NCI-H524 treated with DMSO at 0.1 percent for 48 hours (cell line): ENCODE results near the gene PRKCB.
"Not testable (repeated sequence)": the region's sequence is repeated elsewhere in the genome, so short reads cannot be mapped to it uniquely, and the experiment has no call there.

Source experiments
- DNase-seq: peaks from one replicate; lab custom pipeline; 2025; lab: John Stamatoyannopoulos, UW

PRKCB gene

DNA sequence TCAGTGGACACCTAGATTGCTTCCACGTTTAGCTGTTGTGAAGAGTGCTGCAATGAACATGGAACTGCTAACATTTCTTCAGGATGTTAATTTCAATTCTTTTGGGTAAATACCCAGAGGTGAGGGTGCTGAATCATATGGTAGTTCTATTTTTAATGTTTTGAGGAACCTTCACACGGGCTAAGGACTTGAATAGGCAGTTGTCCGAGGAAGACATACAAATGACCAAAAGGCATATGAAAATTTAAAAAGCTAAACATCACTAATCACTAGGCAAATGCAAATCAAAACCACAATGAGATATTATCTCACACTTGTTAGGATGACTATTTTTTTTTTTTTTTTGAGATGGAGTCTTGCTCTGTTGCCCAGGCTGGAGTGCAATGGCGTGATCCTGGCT lies 173.3 kb downstream of the PRKCB start:
- DNase-seq: no peak

DNA sequence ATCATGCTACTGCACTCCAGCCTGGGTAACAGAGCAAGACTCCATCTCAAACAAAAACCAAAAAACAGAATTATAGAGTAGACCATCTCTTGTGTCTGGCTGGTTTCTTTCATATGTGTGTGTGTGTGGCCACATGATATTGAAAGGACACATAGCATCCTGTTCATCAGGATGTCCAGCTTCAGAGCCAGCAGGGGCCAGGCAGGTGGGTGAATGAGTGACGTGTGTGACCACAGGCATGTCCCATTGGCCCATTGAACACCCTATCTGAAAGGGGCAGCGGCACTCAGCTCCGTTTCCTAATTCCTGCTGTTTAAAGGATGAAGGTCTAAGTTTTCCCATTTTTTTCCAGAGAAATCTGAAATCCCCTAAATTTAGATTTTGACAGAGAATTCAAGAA lies 174.2 kb downstream of the PRKCB start:
- no peak for DNase-seq

- no peak for DNase-seq
Observed at GRCh38 chr16:24010440-24011089, 174.8 kb downstream of the PRKCB start.

DNA sequence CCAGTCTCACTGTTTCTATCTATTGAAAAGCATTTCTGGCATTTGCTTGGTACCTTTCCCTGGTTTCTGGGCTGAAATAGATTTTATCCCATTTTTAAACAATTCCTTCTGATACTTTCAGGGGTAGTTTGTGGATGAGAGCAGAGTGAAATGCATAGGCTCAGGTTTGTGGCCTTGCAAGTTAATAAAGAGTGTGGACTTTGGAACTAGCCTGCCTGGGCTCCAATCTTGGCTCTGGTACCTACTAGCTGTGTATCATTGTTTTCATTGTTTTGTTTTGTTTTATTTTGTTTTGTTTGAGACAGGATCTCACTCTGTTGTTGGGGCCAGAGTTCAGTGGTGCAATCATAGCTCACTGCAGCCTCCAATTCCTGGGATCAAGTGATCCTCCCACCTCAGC lies 175.5 kb downstream of the PRKCB start:
- DNase-seq: no peak

DNA sequence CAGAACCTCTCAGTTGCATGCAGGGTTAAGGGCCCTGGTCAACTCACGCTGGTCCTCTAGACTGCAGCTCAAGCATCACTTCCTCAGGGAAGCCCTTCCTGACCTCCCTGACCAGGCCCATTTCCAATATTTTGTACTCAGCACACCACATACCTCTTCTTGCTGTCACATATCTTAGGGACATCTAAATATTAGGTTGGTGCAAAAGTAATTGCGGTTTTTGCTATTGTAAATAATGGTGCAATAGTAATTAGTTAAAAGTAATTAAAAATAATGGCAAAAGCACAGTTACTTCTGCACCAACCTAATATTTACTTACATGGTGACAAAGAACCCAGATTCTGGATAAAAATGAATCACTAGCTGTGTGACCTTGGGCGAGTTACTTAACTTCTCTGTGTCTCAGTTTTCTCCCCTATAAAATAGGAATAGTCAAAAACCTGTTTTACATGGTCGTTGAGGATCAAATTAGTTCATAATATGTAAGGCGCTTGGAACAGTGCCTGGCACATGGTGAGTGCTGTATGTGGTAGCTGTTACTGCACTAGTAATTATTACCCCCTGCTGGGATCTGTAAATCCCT lies 177.4 kb downstream of the PRKCB start:
- no peak for DNase-seq

- DNase-seq: no peak
Observed at GRCh38 chr16:24013864-24014645, 178.3 kb downstream of the PRKCB start.

- DNase-seq: not testable (repeated sequence)
Observed at GRCh38 chr16:24014955-24015354, 179.2 kb downstream of the PRKCB start.

DNA sequence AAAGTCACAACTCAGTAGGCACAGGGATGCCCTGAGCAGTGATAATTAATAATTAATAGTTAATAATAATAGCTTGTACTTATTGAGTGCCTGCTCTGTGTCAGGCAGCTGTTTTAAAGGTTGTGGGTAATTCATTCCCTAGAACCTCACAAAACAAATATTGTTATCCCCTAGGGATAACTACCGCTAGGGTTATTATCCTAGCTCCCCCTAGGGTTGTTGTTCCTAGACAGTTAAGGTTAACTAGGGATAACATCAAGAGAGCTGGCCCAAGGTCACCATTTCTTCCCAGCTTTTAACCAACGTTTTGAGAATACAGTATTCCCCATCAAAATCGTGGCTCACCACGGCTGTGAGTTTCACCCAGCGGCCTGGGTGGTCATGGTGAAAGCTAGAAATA lies 180.1 kb downstream of the PRKCB start:
- no peak for DNase-seq

GRCh38 chr16:24018485-24018884 lies 182.7 kb downstream of the PRKCB start:
- no peak for DNase-seq

GRCh38 chr16:24022797-24023196 lies 187.0 kb downstream of the PRKCB start:
- no peak for DNase-seq

- no peak for DNase-seq
Observed at GRCh38 chr16:24023621-24024020, 187.8 kb downstream of the PRKCB start.

DNA sequence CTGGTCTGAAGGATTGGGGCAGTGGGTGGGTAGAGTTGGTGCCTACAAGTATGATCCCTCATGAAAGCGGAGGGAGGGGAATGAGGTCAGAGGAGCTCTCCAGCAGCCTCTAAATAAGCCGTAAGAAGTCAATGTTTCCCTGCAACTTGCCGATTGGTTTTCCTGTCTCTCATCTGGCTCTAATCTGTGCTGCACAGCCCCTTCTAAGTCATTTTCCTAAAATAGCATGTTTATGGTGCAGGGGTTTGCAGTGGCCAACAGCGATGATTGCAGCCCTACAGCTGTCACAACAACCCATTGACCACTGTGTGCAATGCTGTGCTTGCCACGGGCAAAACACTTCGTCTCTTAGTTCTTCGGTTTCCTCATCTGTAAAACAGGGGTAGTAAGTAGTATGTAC lies 189.2 kb downstream of the PRKCB start:
- no peak for DNase-seq

GRCh38 chr16:24027466-24027865 lies 191.7 kb downstream of the PRKCB start:
- DNase-seq: no peak

DNA sequence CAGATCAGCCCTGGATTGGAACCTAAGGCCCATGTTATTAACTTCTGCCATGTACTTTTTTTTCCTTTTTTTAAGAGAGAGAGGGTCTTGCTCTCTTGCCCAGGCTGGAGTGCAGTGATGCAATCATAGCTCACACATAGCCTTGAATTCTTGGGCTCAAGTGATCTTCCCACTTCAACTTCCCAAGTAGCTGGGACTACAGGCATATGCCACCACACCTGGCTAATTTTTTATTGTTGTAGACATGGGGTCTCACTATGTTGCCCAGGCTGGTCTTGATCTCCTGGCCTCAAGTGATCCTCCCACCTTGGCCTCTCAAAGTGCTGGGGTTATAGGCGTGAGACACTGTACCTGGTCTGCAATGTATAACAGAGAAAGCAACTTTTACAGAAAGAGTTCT lies 194.1 kb downstream of the PRKCB start:
- not testable (repeated sequence) for DNase-seq

DNA sequence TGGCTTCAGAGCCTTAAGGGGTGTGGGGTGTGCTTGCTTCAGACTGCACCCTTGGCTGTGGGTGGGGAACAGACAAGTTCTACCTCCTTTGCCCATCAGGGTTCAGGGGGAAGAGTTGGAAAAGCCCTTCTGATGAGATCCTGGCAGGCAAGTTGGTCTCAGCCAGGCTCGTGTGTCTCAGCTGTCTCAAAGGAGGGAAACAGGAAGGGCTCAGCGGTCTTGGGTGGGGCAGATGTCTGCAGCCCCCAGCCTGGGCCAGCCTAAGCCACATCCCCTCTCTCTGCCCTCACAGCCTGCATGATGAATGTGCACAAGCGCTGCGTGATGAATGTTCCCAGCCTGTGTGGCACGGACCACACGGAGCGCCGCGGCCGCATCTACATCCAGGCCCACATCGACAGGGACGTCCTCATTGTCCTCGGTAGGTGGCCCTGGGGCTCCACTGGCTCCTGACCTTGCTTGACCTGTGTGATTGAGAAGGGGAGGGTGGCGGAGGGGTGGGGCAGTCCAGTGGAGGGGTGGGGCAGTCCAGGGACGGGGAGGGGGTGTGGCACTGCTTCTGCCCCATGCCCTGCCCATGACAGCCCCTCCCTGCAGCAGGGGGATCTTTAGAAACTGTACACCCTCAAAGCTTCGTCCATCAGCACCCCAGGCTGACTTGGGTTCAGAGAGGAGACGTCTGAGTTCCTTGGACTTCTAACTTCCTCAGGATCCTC lies 199.5 kb downstream of the PRKCB start:
- no peak for DNase-seq

DNA sequence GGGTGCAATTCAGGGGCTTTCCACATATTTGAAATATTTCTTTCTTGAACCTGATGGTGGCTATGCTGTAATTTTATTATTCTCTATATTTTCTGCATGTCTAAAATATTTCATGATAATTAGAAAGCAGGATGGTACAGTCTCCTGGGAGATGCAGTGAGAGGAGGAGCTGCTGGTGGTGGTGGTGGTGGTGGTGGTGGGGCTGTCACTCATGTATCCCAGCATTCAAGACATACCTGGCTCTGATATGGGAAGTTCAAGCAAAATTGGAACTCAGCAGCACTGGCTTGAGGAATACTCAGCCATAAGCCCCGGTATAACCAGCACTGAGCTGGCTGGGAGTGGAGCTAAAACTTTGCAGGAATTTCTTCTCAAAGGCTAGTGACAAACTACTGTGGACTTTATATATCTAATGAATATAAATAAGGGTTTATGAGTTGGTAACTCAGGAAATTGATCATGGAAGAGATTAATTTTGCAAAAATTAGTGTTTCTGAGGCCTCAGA lies 200.3 kb downstream of the PRKCB start:
- DNase-seq: no peak

DNA sequence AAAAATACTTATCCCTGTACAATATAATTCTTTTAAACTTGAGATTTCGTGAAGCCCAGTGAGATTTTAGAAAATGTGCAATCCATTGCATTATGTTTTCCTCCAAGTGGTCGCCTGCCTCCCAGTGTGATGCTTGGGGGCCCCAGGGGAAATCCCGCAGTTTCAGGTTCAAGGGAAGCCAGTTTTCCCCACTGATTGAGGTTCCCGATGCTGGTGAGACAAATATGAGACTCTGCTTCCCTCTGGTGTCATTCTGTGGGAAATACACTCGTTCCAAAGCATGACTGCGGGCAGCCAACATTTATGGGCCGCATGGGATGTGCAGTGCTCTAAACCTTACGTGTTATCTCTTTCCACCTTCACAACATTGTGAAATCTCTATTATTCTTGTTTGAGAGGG lies 200.8 kb downstream of the PRKCB start:
- DNase-seq: no peak

DNA sequence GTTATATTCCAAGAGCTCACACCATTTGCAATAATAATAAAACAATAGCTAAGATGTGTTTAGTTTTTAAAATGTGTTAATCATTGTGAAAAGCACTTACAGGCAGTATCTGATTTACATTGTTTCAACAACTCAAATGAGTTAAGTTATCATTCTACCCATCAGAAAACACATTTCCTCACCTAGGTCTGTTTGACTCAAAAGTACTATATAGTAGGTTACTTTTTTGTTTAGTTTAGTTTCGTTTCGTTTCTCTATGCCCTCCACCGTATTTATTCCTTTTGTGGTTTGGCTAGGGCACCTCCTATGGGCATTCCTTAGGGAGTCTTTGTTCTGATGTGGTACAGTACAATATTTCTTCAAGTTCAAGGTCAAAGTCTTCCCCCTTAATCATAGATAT lies 201.6 kb downstream of the PRKCB start:
- no peak for DNase-seq

DNA sequence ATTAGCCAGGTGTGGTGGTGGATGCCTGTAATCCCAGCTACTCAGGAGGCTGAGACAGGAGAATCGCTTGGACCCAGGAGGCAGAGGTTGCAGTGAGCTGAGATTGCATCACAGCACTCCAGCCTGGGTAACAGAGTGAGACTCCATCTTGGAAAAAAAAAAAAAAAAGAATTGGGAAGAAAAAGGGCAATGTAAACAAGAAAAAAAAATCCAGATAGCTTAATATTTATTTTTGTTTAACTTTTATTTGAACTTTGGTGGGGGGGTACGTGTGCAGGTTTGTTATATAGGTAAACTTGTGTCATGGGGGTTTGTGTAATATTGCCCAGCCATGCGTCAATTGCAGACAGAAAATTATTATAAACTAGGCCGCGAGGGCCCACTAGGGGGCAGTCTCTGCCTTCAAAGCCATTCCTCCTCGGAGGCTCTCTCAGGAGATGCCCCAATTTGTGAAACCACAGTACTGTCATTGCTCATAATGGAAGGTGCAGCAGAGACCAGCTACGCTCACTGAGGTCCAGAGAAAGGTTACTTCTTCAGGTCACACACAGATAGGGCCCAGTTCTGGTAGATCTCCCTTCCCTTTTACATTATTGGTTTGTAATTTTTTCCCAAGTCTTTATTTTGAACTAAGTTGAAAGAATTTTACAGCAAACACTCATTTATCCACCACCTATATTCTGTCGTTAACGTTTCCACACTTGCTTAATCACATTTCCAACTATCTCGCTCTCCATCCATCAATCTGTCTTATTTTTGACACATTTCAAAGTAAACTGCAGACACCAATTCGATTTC lies 206.2 kb downstream of the PRKCB start:
- DNase-seq: no peak

DNA sequence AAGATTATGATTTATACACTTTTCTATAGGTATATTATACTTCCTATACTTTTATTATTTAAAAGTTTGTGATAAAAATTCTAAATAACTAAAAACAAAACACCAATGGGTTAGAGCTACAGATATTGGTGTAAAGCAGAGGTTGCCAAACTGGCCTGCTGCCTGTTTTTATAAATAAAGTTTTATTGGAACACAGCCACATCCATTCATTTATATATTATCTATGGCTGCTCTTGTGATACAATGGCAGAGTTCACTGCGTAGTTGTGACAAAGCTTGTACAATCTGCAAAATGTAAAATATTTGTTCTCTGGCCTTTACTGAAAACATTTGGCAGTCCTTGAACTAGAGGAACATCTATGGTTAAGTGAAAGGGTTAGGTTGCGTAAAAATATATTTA lies 208.7 kb downstream of the PRKCB start:
- no peak for DNase-seq

DNA sequence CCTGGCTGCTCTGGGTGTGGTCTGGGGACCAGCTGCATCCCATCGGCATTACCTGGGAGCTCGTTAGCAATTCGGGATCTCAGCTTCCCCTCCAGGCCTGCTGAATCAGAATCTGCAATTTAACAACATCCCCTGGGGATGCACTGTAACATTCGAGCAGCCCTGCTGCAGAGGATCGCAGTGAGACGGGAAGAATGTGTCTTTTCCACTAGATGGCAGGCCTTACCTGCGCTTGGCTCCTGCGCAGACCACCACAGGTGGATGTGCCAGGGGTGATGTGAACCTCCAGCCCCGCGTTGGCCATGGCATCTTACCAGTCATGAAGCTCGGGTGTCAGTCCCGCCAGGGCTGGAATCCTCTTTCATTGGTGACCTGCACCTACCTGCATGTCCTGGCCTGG lies 209.9 kb downstream of the PRKCB start:
- no peak for DNase-seq

DNA sequence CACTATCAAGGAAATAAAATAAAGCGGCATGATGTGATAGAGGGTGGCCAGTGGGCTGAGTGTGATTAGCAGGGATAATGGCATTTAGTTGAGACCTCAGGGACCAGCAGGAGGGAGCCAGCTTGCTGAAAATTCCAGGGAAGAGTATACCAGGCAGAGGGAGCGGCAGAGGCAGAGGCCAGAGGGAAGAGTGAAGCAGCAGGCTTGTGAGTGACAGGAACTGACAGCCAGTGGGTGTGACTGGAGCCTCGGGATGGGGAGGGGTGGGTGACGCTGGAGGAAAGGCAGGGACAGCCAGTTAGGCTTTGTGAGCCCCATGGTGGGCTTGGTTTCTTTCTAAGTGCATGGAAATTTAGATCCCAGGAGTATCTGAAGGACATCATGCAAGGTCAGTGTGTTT lies 210.7 kb downstream of the PRKCB start:
- no peak for DNase-seq
